Skeletal muscle tissue (tissue), 4 donors: ENCODE results near the gene CFAP410. TPM values are rescaled to one million over a fixed set of nuclear protein-coding genes. Genes with fewer than 3 reads are reported as not detected.

Source experiments
- H3K27ac ChIP-seq: one replicate; pipeline ENCODE4 v1.7.0; 2013; ENCODE audit warnings: mild to moderate bottlenecking, low read depth, low read length, inconsistent platforms
- H3K27me3 ChIP-seq, 3 donors: one replicate each; pipeline ENCODE4 v1.7.0; 2013; ENCODE audit warnings: low read length in 3 of 3; ENCODE audit not compliant: control insufficient read depth in 3 of 3, insufficient read depth in 3 of 3
- H3K36me3 ChIP-seq, 3 donors: one replicate each; pipeline ENCODE4 v1.7.0; 2013; ENCODE audit warnings: low read length in 3 of 3; ENCODE audit not compliant: control insufficient read depth in 3 of 3, insufficient read depth in 3 of 3
- H3K4me1 ChIP-seq, 3 donors: one replicate each; pipeline ENCODE4 v1.7.0; 2013; ENCODE audit warnings: low read length in 3 of 3, mild to moderate bottlenecking in 3 of 3; ENCODE audit not compliant: control insufficient read depth in 3 of 3, insufficient read depth in 3 of 3
- H3K4me3 ChIP-seq, 3 donors: one replicate each; pipeline ENCODE4 v1.7.0; 2013; ENCODE audit warnings: low read length in 3 of 3
- H3K9ac ChIP-seq, 3 donors: one replicate each; pipeline ENCODE4 v1.7.0; 2013; ENCODE audit warnings: low read length in 3 of 3, mild to moderate bottlenecking in 3 of 3, moderate library complexity in 2 of 3, low read depth in 1 of 3
- H3K9me3 ChIP-seq, 3 donors: one replicate each; pipeline ENCODE4 v1.7.0; 2013; ENCODE audit warnings: low read length in 3 of 3; ENCODE audit not compliant: control insufficient read depth in 3 of 3
- total RNA-seq: library from RNA; depleted of rRNA; stranded (reverse); fragments of >200 nt; gene quantifications from one replicate; pipeline ENCODE4 v1.2.3, GENCODE V29; 2014
- donor health status: Osteomylitis.

Gene CFAP410
- 11.0 TPM for total RNA-seq

DNA sequence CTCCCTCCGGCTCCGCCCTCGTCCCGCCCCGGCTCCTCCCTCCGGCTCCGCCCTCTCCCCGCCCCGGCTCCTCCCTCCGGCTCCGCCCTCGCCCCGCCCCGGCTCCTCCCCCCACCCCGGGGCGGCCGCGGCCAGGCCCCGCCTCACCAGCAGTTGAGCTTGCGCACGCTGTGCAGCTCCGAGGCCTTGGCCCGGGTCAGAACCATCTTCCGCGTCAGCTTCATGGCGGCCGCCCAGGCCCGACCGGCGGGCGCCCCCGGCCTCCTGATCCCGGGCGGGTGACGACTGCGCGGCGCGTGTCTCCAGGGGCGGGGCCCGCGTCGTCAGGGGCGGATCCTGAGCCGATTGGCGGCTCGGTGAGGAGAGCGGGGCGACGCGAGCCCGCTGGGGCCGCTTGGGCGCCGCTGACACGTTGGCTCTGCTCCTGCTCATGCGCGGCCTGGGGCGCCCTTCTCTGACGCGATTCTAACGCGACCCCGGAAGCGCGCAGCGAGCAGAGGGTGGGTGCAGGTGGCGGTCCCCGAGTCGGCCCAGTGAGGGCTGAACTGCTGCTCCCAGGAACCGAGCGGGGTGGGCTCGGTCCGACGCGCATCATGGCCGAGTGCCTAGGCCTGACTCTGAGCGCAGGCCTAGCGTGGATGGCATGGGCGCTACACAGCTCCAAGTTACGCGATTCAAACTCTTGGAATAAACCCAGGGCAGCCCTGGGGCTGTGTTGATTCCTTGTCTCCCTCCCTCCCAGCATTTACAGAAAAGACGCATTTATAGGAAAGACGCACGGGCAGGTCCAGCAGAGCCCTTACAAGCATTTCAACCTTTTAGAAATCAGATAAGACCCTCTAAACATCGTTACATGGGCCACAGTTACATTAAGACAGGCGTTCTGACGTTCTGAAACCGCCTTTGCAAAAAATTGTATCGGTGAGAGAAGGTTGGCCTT, at the start of gene CFAP410:
Gene CFAP410 (minus strand): TSS at position 420 of the 940 bp plus-strand sequence. CDS start 196 bp downstream, at position 224.
- Histone ChIP-seq H3K27me3 (peaks cover 0 to under 1% (median 0%) of the 10 kb centered on the region in 3 donors), H3K9me3 (no peaks in the 10 kb centered on the region), H3K9ac (peak within 1 kb of the TSS; percentile 92 to 98 (median 97)), H3K4me1 (peaks cover 12 to 17% (median 15%) of the 10 kb centered on the region in 3 donors), H3K27ac (peak within 1 kb of the TSS; percentile 94), H3K4me3 (peak within 1 kb of the TSS; percentile 99 to 100 (median 99)), H3K36me3 (peaks cover 4 to 13% (median 12%) of the 10 kb centered on the region in 3 donors)

DNA sequence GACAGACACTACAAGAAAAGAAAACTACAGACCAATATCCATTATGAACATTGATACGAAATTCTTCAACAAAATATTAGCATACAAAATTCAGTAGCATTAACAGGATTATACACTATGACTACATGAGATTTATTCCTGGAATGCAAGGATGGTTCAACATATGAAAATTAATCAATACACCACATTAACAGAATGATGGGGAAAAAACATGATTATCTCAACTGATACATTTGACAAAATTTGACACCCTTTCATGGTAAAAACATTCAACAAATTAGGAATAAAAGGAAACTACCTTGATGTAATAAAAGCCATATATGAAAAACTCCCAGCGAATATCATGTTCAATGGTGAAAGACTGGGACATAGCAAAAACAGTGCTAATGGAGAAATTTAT, 45.8 kb upstream of the CFAP410 start:
- H3K27me3 ChIP-seq, result peaks cover 4 to 12% (median 11%) of the 10 kb centered on the region in 3 donors

DNA sequence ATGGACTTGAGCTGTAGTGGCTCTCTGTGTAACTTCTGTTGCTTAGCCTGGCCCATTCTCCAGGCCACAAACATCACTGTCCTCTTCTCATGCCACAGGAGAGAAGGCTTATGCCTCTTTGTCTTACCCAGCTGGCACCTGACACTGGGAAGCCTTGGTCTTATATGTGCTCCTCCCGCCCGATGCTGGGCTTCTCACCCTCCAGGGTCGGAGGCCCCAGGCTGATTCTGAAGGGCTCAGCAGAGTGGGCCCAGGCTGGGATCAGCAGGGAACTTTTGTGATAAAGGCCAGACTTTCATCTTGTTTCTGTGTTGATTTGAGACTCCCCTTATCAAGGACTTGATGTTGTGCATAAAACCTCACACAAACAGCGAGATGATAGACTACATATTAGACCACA, 44.0 kb upstream of the CFAP410 start:
- Histone ChIP-seq H3K9me3 (peaks cover 3 to 17% (median 6%) of the 10 kb centered on the region in 3 donors), H3K27me3 (peaks cover 16 to 28% (median 27%) of the 10 kb centered on the region in 3 donors), H3K4me1 (no peaks in the 10 kb centered on the region), H3K4me3 (no peak overlapping the region), H3K9ac (no peak overlapping the region), H3K27ac (no peak overlapping the region), H3K36me3 (peaks cover 0 to 2% (median 0%) of the 10 kb centered on the region in 3 donors)

More for the DNA sequence above, 45.8 kb upstream of the CFAP410 start:
- H3K4me1 ChIP-seq, result no peaks in the 10 kb centered on the region
- H3K4me3 ChIP-seq, result no peak overlapping the region
- H3K9me3 ChIP-seq, result peaks cover 6 to 17% (median 6%) of the 10 kb centered on the region in 3 donors
- H3K27ac ChIP-seq, result no peak overlapping the region
- no peak overlapping the region for H3K9ac ChIP-seq
- H3K36me3 ChIP-seq, result peaks cover 0 to 2% (median 0%) of the 10 kb centered on the region in 3 donors

DNA sequence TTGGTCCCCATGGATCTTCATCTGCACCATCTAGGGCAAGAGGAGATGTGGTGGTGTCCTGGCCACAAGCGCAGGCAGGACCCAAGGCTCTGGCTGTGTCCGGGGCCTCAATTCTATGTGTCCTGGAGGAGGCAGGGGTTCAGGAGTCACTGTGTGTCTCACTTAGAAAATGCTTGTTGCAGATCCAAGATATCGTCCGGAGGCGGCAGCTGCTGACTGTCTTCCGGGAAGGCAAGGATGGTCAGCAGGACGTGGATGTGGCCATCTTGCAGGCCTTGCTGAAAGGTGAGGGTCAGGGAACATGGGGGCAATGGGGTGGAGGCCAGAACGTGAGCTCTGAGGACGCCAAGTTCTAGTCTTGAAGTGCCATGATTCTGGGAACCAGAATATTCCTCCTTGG, 43.3 kb upstream of the CFAP410 start:
- H3K27me3 ChIP-seq, result peaks cover 19 to 34% (median 28%) of the 10 kb centered on the region in 3 donors
- no peak overlapping the region for H3K27ac ChIP-seq
- H3K4me3 ChIP-seq, result no peak overlapping the region
- peaks cover 0 to 2% (median 0%) of the 10 kb centered on the region in 3 donors for H3K36me3 ChIP-seq
- no peak overlapping the region for H3K9ac ChIP-seq
- H3K9me3 ChIP-seq, result peaks cover 3 to 16% (median 6%) of the 10 kb centered on the region in 3 donors
- H3K4me1 ChIP-seq, result no peaks in the 10 kb centered on the region

DNA sequence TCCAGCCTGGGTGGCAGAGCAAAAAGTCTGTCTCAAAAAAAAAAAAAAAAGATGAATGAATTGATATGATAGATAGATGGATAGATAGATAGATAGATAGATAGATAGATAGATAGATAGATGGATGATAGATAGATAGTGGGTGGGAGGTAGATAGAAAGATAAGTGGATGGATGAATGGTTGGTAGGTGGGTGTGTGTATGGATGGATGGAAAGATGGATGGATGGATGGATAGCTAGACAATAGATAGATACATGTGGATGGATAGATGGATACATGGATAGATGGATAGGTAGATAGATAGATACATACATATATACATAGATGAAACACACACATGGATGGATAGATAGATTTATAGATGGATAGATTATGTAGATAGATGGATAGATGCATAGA, 42.7 kb upstream of the CFAP410 start:
- Histone ChIP-seq H3K36me3 (peaks cover 0 to 2% (median 0%) of the 10 kb centered on the region in 3 donors), H3K27ac (no peak overlapping the region), H3K27me3 (peaks cover 22 to 40% (median 34%) of the 10 kb centered on the region in 3 donors)

DNA sequence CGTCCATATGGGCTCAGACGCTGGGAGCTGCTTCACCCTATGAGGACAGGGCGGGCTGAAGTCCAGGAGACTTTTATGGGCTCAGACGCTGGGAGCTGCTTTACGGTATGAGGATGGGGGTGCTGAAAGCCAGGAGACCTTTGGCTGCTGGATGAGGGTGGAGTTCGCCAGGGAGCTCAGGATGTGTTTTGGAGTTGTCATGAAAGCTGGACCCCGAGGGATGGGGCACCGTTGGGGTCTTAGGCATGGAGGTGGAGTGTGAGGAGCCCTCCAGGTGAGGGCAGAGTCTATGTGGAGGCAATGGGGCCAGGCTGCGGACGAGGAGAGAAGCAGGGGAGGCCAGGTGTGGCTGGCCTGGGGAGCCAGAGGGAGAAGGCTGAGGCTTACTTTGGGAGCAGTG, 41.7 kb upstream of the CFAP410 start:
- peaks cover 31 to 50% (median 41%) of the 10 kb centered on the region in 3 donors for H3K27me3 ChIP-seq

More for the DNA sequence above, 42.7 kb upstream of the CFAP410 start:
- peaks cover 2 to 10% (median 6%) of the 10 kb centered on the region in 3 donors for H3K9me3 ChIP-seq
- H3K9ac ChIP-seq, result no peak overlapping the region
- no peak overlapping the region for H3K4me3 ChIP-seq
- H3K4me1 ChIP-seq, result no peaks in the 10 kb centered on the region

DNA sequence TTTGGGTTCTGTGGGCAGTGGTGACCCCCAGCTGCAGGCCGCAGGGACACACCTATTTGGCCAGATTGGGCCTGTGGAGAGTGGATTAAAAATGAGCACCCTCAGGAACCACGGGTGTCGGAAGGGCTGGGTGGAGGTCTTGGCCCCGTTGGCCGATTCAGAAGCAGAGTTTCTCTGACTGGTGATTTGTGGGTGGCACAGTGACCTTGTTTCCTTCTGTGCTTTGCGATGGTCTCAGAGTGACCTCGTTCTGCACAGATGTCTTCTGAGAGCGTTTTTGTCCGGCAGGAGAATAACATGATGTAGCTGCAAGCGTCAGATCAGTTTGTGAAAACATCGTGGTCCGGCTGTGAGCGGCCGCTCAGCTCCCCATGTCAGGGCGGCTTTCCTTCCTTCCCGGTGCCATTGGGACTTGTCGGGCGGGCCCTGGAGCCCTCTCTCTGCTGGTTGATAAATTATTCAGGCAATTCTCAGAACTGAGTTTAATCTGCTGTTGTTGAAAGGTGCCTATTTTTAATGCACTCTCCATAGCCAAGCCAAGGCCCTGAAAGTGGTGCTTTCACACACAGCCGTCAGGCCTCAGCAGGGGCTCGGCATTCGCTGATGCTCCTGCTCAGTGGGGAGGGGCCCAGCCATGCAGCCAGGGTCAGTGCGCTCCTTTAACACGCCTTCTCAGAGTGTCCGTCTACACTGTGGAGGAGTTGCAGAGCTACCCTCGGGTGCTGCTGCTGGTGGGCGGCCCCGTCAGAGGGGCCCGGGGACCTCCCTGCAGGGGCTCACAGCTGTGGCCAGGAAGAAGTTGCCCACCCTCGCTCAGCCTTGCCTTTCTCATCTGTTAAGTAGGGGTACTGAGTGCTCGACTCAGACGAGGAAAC, 41.0 kb upstream of the CFAP410 start:
- H3K27ac ChIP-seq, result no peak overlapping the region
- H3K4me1 ChIP-seq, result no peaks in the 10 kb centered on the region
- H3K9me3 ChIP-seq, result peaks cover 0 to 5% (median 5%) of the 10 kb centered on the region in 3 donors
- peaks cover 0 to 2% (median 0%) of the 10 kb centered on the region in 3 donors for H3K36me3 ChIP-seq
- no peak overlapping the region for H3K4me3 ChIP-seq
- no peak overlapping the region for H3K9ac ChIP-seq
- peaks cover 35 to 54% (median 48%) of the 10 kb centered on the region in 3 donors for H3K27me3 ChIP-seq

More for the DNA sequence above, 41.7 kb upstream of the CFAP410 start:
- no peak overlapping the region for H3K4me3 ChIP-seq
- H3K36me3 ChIP-seq, result peaks cover 0 to 2% (median 0%) of the 10 kb centered on the region in 3 donors
- H3K4me1 ChIP-seq, result no peaks in the 10 kb centered on the region
- H3K27ac ChIP-seq, result no peak overlapping the region
- H3K9ac ChIP-seq, result no peak overlapping the region
- peaks cover 0 to 10% (median 6%) of the 10 kb centered on the region in 3 donors for H3K9me3 ChIP-seq

DNA sequence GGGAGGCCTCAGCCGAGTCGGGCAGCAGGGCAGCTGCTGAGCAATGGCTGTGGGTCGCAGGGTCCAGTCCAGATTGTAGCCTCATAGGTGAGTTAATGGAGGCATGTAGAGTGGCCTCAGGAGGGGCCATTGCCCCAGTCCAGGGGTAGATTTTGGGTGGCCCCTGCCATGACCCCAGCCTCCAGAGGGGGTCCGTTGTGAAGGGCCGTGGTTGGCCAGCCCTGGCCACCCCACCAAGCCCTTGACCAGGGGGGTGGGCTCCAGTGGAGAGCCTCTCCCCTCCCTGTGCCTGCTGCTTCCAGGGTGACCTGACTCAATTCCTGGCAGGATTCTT, 40.3 kb upstream of the CFAP410 start:
- H3K27me3 ChIP-seq, result peaks cover 35 to 60% (median 55%) of the 10 kb centered on the region in 3 donors
- H3K4me1 ChIP-seq, result no peaks in the 10 kb centered on the region
- H3K4me3 ChIP-seq, result no peak overlapping the region
- H3K9ac ChIP-seq, result no peak overlapping the region
- H3K9me3 ChIP-seq, result peaks cover 0 to 3% (median 2%) of the 10 kb centered on the region in 3 donors
- no peak overlapping the region for H3K27ac ChIP-seq
- peaks cover 0 to 2% (median 0%) of the 10 kb centered on the region in 3 donors for H3K36me3 ChIP-seq

DNA sequence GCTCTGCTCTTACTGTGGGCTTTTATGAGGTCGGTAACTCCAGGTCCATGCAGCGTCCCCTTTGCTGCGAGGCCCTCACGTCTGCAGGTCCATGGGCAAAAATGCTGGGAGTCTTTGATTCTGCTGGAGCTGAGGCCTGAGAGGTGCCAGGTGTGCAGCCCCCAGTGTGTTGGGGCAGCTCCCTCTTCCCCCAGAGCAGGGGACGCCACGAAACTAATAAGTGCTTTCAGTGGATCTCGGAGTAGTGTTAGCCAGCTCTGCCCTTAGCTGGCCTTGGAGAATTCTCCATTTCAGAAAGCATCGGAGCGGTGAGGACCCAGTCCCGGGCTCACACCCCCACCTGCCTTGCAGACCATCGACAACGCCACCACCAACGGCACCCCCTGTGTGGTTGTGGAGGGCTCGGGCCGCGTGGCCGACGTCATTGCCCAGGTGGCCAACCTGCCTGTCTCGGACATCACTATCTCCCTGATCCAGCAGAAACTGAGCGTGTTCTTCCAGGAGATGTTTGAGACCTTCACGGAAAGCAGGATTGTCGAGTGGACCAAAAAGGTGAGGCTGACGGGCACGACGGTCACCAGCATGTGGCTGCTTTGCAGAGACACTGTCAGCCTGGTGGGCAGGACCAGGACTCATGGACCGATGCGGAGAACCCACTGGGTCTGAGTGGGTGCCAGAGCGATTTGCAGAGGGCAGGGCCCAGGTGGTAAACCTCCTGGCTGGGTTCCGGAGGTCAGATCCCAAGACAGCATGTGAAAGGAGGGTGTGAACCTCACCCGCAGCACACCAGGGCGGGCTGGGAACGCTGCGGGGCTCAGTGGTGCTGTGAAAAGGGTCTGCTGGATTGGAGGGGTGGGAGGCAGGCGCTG, 39.7 kb upstream of the CFAP410 start:
- H3K36me3 ChIP-seq, result peaks cover 0 to 2% (median 0%) of the 10 kb centered on the region in 3 donors
- no peak overlapping the region for H3K27ac ChIP-seq
- no peaks in the 10 kb centered on the region for H3K4me1 ChIP-seq
- no peak overlapping the region for H3K4me3 ChIP-seq
- H3K9me3 ChIP-seq, result no peaks in the 10 kb centered on the region
- no peak overlapping the region for H3K9ac ChIP-seq
- peaks cover 35 to 60% (median 56%) of the 10 kb centered on the region in 3 donors for H3K27me3 ChIP-seq
